ENCODE results near the gene RNU7-1. TPM values are rescaled to one million over a fixed set of nuclear protein-coding genes. Genes with fewer than 3 reads are reported as not detected.

Gene RNU7-1
- total and polyA plus RNA-seq, 10 of the 15 experiments (the other 5 are each of a cell fraction or from before 2014, with no cell fraction given) = not detected

DNA sequence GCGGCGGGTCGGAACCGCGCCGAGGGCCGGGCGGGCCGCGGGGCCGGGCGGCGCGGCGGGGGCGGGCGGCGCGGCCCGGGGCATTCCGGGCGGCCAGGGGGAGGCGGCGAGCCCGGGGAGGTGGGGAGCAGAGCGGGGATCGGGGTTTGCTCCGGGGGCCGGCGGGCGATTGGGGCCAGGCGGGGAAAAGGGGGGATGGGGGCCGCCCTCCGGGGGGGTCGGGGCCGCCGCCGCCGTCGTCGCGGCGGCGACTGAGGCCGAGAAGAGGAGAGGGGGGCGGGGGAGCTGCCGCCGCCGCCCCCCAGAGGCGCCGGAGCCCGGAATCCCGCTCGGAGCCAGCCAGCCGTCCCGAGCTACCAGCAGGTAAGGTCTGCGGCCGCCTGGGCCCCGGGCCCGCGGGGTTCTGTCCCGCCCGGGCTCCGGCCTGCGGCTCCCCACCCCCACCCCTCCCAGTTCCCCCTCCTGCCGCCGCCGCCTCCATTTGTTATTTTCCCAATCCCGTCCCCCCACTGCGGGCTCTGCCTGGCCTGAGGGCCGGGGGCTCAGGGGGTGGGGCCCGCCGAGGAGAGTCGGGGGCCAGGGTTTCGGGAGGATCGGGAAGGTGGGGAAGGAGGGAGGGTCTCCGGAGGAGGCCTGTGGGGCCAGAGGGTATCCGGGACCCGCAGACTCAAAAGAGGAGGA, 15.5 kb upstream of the RNU7-1 start:
- peak overlapping the region; percentile 75 for H3K27ac ChIP-seq (ENCODE audit: control insufficient read depth, insufficient read depth)
- H3K9me3 ChIP-seq (replicated peaks; ENCODE audit: control insufficient read depth, insufficient read depth, low read length) = no peaks in the 10 kb centered on the region
- peaks cover 41% of the 10 kb centered on the region for H3K79me2 ChIP-seq (ENCODE audit: control insufficient read depth, insufficient read depth, low read length)
- WGBS (ENCODE audit: insufficient coverage, insufficient replicate concordance, low lambda C conversion rate, missing lambda C conversion rate) = 0% methylated on average over 3 of the region's 79 CpGs
- intact Hi-C loops (cut with micrococcal nuclease; ENCODE audit: unreplicated experiment) = no loop called here
- H3K36me3 ChIP-seq (ENCODE audit: control insufficient read depth in 2 of 2, insufficient read depth in 2 of 2, low read length in 1 of 2) = peaks cover 0 to 3% of the 10 kb centered on the region in 2 experiments; a peak in 1 of 4 replicates
- ChIA-PET POLR2A (interaction anchor here (0.6 to 4.8 kb wide), 5 partner anchors 9 to 90 kb away, joined by 3 to 28 read pairs (median 4); partner anchors contain the start of gene LPCAT3), RAD21 (ENCODE audit: unreplicated experiment) (interaction anchor here (1.2 to 1.5 kb wide), 4 partner anchors 16 to 90 kb away, joined by 3 to 5 read pairs (median 5); partner anchors contain the start of genes C12orf57, CDCA3, LPCAT3 and RNU7-1), SMC1A (ENCODE audit: uncharacterized antibody, unreplicated experiment) (interaction anchor here (1.3 to 1.8 kb wide), 2 partner anchors 10 to 15 kb away, joined by 4 to 5 read pairs; partner anchors contain the start of genes C12orf57 and RNU7-1), CTCF (interaction anchor here (1.0 to 2.2 kb wide), 6 partner anchors 10 to 184 kb away, joined by 3 to 9 read pairs (median 4); partner anchors contain the start of genes C12orf57, C1RL and RNU7-1)
- H3K9ac ChIP-seq (ENCODE audit: control insufficient read depth, insufficient read depth, low read length) = peak overlapping the region; percentile 79
- in situ Hi-C loops (cut with MboI) = no loop called here
- ATAC-seq (0 out of 3 replicates have a peak, but pooled peaks have one; percentile 2), FAIRE-seq (no peak), DNase-seq (ENCODE audit: low read depth, low spot score) (no peak)
- no peaks in the 10 kb centered on the region for H4K20me1 ChIP-seq (ENCODE audit: control insufficient read depth, insufficient read depth)
- peaks cover 31% of the 10 kb centered on the region for H3K4me1 ChIP-seq (ENCODE audit: control insufficient read depth, insufficient read depth, low read length)
- peak overlapping the region; percentile 95 for H3K4me2 ChIP-seq (ENCODE audit: control insufficient read depth, insufficient read depth)
- H2AFZ ChIP-seq (ENCODE audit: control insufficient read depth, low read depth, low read length) = no peak overlapping the region
- H3K27me3 ChIP-seq (replicated peaks in 1 of 2; ENCODE audit: control insufficient read depth in 2 of 2, insufficient read depth in 2 of 2, low read length in 1 of 2) = no peaks in the 10 kb centered on the region
- H3K4me3 ChIP-seq = peak overlapping the region; percentile 95
- TF ChIP-seq POLR2A (IDR thresholded peaks at IDR 0.05; ENCODE audit: low read depth, low read length) = peak; percentile 51
- no peak for TF ChIP-seq ETV6 (conservative IDR thresholded peaks at IDR 0.05 in 1 of 2, IDR thresholded peaks at IDR 0.05 in 1 of 2; ENCODE audit: borderline replicate concordance in 1 of 2, low read depth in 1 of 2)
- no TSS peak for BruUV-seq (replicated peaks)

- 41% methylated on average over 19 of the region's 19 CpGs for WGBS (ENCODE audit: insufficient coverage, insufficient replicate concordance, low lambda C conversion rate, missing lambda C conversion rate)
- H4K20me1 ChIP-seq (ENCODE audit: control insufficient read depth, insufficient read depth) = no peaks in the 10 kb centered on the region
- no peak for DNase-seq (ENCODE audit: low read depth, low spot score)
- H3K9me3 ChIP-seq (replicated peaks; ENCODE audit: control insufficient read depth, insufficient read depth, low read length) = no peaks in the 10 kb centered on the region
- peaks cover 24% of the 10 kb centered on the region for H3K4me1 ChIP-seq (ENCODE audit: control insufficient read depth, insufficient read depth, low read length)
- in situ Hi-C loops (cut with MboI) = no loop called here
- ChIA-PET CTCF (interaction anchor here (1.0 to 2.2 kb wide), 8 partner anchors 9 to 183 kb away, joined by 3 to 9 read pairs (median 4); partner anchors contain the start of genes C12orf57, C1RL and RNU7-1), RAD21 (ENCODE audit: unreplicated experiment) (interaction anchor here (0.7 to 1.5 kb wide), 7 partner anchors 15 to 239 kb away, joined by 3 to 5 read pairs (median 3); partner anchors contain the start of genes C12orf57, CDCA3, LPCAT3 and RNU7-1), POLR2A (interaction anchor here (0.6 to 1.8 kb wide), 5 partner anchors 9 to 89 kb away, joined by 3 to 8 read pairs (median 4); partner anchors contain the start of gene LPCAT3), SMC1A (ENCODE audit: uncharacterized antibody, unreplicated experiment) (interaction anchor here (1.3 to 1.8 kb wide), 2 partner anchors 9 to 15 kb away, joined by 4 to 5 read pairs; partner anchors contain the start of genes C12orf57 and RNU7-1)
- H3K36me3 ChIP-seq (ENCODE audit: control insufficient read depth in 2 of 2, insufficient read depth in 2 of 2, low read length in 1 of 2) = no peaks in the 10 kb centered on the region; a peak in 1 of 4 replicates
- no peak overlapping the region for H2AFZ ChIP-seq (ENCODE audit: control insufficient read depth, low read depth, low read length)
- H3K4me3 ChIP-seq = peak overlapping the region; percentile 95
- H3K79me2 ChIP-seq (ENCODE audit: control insufficient read depth, insufficient read depth, low read length) = peaks cover 41% of the 10 kb centered on the region
- peak overlapping the region; percentile 95 for H3K4me2 ChIP-seq (ENCODE audit: control insufficient read depth, insufficient read depth)
- H3K27me3 ChIP-seq (replicated peaks in 1 of 2; ENCODE audit: control insufficient read depth in 2 of 2, insufficient read depth in 2 of 2, low read length in 1 of 2) = no peaks in the 10 kb centered on the region
- H3K9ac ChIP-seq (ENCODE audit: control insufficient read depth, insufficient read depth, low read length) = peak overlapping the region; percentile 79
- ATAC-seq = peak; percentile 7; the same call in 1 of the 3 replicates
- FAIRE-seq = no peak
- peak overlapping the region; percentile 75 for H3K27ac ChIP-seq (ENCODE audit: control insufficient read depth, insufficient read depth)
- intact Hi-C loops (cut with micrococcal nuclease; ENCODE audit: unreplicated experiment) = no loop called here
- TF ChIP-seq POLR2A (IDR thresholded peaks at IDR 0.05; ENCODE audit: low read depth, low read length) = peak; percentile 3; the same call in 1 of the 2 replicates
- TF ChIP-seq TCF3 (IDR thresholded peaks at IDR 0.05; ENCODE audit: borderline replicate concordance, insufficient read depth, low read depth, low read length) = no peak
- TF ChIP-seq, protein P1, sequence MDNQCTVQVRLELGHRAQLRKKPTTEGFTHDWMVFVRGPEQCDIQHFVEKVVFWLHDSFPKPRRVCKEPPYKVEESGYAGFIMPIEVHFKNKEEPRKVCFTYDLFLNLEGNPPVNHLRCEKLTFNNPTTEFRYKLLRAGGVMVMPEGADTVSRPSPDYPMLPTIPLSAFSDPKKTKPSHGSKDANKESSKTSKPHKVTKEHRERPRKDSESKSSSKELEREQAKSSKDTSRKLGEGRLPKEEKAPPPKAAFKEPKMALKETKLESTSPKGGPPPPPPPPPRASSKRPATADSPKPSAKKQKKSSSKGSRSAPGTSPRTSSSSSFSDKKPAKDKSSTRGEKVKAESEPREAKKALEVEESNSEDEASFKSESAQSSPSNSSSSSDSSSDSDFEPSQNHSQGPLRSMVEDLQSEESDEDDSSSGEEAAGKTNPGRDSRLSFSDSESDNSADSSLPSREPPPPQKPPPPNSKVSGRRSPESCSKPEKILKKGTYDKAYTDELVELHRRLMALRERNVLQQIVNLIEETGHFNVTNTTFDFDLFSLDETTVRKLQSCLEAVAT (IDR thresholded peaks at IDR 0.05) = 0 out of 2 replicates have a peak, but pooled peaks have one; percentile 35
- no peak for TF ChIP-seq SRF (IDR thresholded peaks at IDR 0.05; ENCODE audit: low read depth in 2 of 2, low read length in 2 of 2)
- peak; percentile 57 for TF ChIP-seq EED (IDR thresholded peaks at IDR 0.05; ENCODE audit: low read depth)
- TF ChIP-seq IKZF2 (IDR thresholded peaks at IDR 0.05) = peak; percentile 58 to 62; a peak in 3 of 4 replicates
- peak; percentile 15; the same call in 1 of the 2 replicates for TF ChIP-seq RELB (IDR thresholded peaks at IDR 0.05; ENCODE audit: low read depth)
- 0 out of 2 replicates have a peak, but pooled peaks have one; percentile 36 for TF ChIP-seq HDGF (IDR thresholded peaks at IDR 0.05)
- TF ChIP-seq IKZF1 (conservative IDR thresholded peaks at IDR 0.05) = peak; percentile 55
- BruUV-seq (replicated peaks) = TSS peak; percentile 42
These were observed 14.8 kb upstream of the RNU7-1 start for GRCh38 chr12:6928703-6929407.

All from GM12878 (cell line).